IMR-90 (cell line): ENCODE data around the gene ETNK1. TPM values are rescaled to one million over a fixed set of nuclear protein-coding genes. Genes with fewer than 3 reads are reported as not detected.

Experiments used
- ATAC-seq: fragments of 200-7000 bp; cut with Tn5 transposase; 2 replicates; pipeline ENCODE4 v1.9.1; 2020; ENCODE audit warnings: low read depth, mild to moderate bottlenecking, moderate library complexity
- BruUV-seq: library from RNA; stranded (reverse); fragments of 400-500 nt; replicated peaks from 2 replicates; lab custom pipeline; 2021; lab: Mats Ljungman, UMichigan
- CTCF ChIA-PET: fragments of 300-600 bp; formaldehyde crosslinking; extraction: SDS; loops from one replicate; lab custom pipeline; 2021; ENCODE audit warnings: antibody characterized with exemption; lab: Yijun Ruan, JAX
- POLR2A ChIA-PET: fragments of 300-600 bp; sonication (Branson Sonifier 250); formaldehyde crosslinking; loops from one replicate; lab custom pipeline; 2022; ENCODE audit warnings: antibody characterized with exemption; ENCODE audit not compliant: unreplicated experiment; lab: Charles Lee
- DNase-seq: peaks from one replicate; pipeline ENCODE4 v3.0.0; 2013
- H2AFZ ChIP-seq: replicated peaks from 2 replicates; pipeline ENCODE3; 2013; ENCODE audit warnings: low read length, mild to moderate bottlenecking; ENCODE audit not compliant: poor library complexity
- H2AK5ac ChIP-seq: 2 replicates; pipeline ENCODE4 v1.6.1; 2013; ENCODE audit warnings: low read depth, low read length, inconsistent platforms
- H2AK9ac ChIP-seq: replicated peaks from 2 replicates; pipeline ENCODE3; 2013; ENCODE audit warnings: mild to moderate bottlenecking, low read depth, low read length, moderate library complexity; ENCODE audit not compliant: poor library complexity
- H2BK120ac ChIP-seq: 2 replicates; pipeline ENCODE4 v1.6.1; 2013; ENCODE audit warnings: low read depth, low read length, inconsistent platforms
- H2BK15ac ChIP-seq: 3 replicates; pipeline ENCODE4 v1.6.1; 2013; ENCODE audit warnings: low read depth, low read length, inconsistent platforms
- H2BK20ac ChIP-seq: 2 replicates; pipeline ENCODE4 v1.6.1; 2013; ENCODE audit warnings: low read depth, mild to moderate bottlenecking, inconsistent platforms, low read length, moderate library complexity
- H2BK5ac ChIP-seq: 2 replicates; pipeline ENCODE4 v1.6.1; 2013; ENCODE audit warnings: mild to moderate bottlenecking, low read depth, low read length, inconsistent platforms; ENCODE audit not compliant: poor library complexity, severe bottlenecking
- H3K14ac ChIP-seq: replicated peaks from 2 replicates; pipeline ENCODE4 v1.6.1; 2013; ENCODE audit warnings: low read depth, low read length, inconsistent platforms
- H3K18ac ChIP-seq: 2 replicates; pipeline ENCODE4 v1.6.1; 2013; ENCODE audit warnings: low read depth, low read length, control low read depth
- H3K23ac ChIP-seq: 2 replicates; pipeline ENCODE4 v1.6.1; 2013; ENCODE audit warnings: low read depth, low read length, inconsistent platforms
- H3K27ac ChIP-seq: 2 replicates; pipeline ENCODE4 v1.5.1; 2013; ENCODE audit warnings: mild to moderate bottlenecking, control low read depth, low read length; ENCODE audit not compliant: insufficient read depth
- H3K27me3 ChIP-seq: 2 replicates; pipeline ENCODE4 v1.6.1; 2013; ENCODE audit warnings: low read length; ENCODE audit not compliant: control insufficient read depth, insufficient read depth
- H3K36me3 ChIP-seq: 2 replicates; pipeline ENCODE4 v1.6.1; 2013; ENCODE audit warnings: low read length, mixed read lengths; ENCODE audit not compliant: control insufficient read depth, insufficient read depth
- H3K4ac ChIP-seq: 2 replicates; pipeline ENCODE4 v1.6.1; 2013; ENCODE audit warnings: low read depth, low read length, inconsistent platforms
- H3K4me1 ChIP-seq: 2 replicates; pipeline ENCODE4 v1.6.1; 2013; ENCODE audit warnings: low read length, mixed read lengths; ENCODE audit not compliant: control insufficient read depth, insufficient read depth
- H3K4me2 ChIP-seq: 2 replicates; pipeline ENCODE4 v1.6.1; 2013; ENCODE audit warnings: low read depth, mild to moderate bottlenecking, control low read depth, low read length, moderate library complexity
- H3K4me3 ChIP-seq: 2 replicates; pipeline ENCODE4 v1.5.1; 2013; ENCODE audit warnings: low read depth, mild to moderate bottlenecking, control low read depth, low read length, moderate library complexity; ENCODE audit not compliant: insufficient read depth
- H3K56ac ChIP-seq: 2 replicates; pipeline ENCODE4 v1.6.1; 2013; ENCODE audit warnings: low read length, inconsistent platforms; ENCODE audit not compliant: insufficient read depth; ENCODE audit errors: extremely low read depth
- H3K79me1 ChIP-seq, 2 experiments: 2 replicates each; pipeline ENCODE4 v1.6.1; 2013; ENCODE audit warnings: low read length in 2 of 2, inconsistent platforms in 1 of 2, low read depth in 1 of 2
- H3K9ac ChIP-seq: 2 replicates; pipeline ENCODE4 v1.6.1; 2013; ENCODE audit warnings: low read depth, low read length, control low read depth
- H3K9me1 ChIP-seq: 2 replicates; pipeline ENCODE4 v1.6.1; 2013; ENCODE audit warnings: low read length, inconsistent platforms; ENCODE audit not compliant: insufficient read depth
- H3K9me3 ChIP-seq: 2 replicates; pipeline ENCODE4 v1.6.1; 2013; ENCODE audit warnings: low read length; ENCODE audit not compliant: control insufficient read depth, insufficient read depth
- H4K20me1 ChIP-seq: 2 replicates; pipeline ENCODE4 v1.6.1; 2013; ENCODE audit warnings: low read length, inconsistent platforms; ENCODE audit not compliant: insufficient read depth
- H4K5ac ChIP-seq: 2 replicates; pipeline ENCODE4 v1.6.1; 2013; ENCODE audit warnings: mild to moderate bottlenecking, low read depth, low read length, control low read depth
- H4K8ac ChIP-seq, 2 experiments: 2 replicates each; pipeline ENCODE4 v1.6.1; 2013; ENCODE audit warnings: low read depth in 2 of 2, low read length in 2 of 2, control low read depth in 1 of 2, inconsistent platforms in 1 of 2
- H4K91ac ChIP-seq: 2 replicates; pipeline ENCODE4 v1.6.1; 2013; ENCODE audit warnings: low read depth, low read length, inconsistent platforms; ENCODE audit not compliant: insufficient read depth
- MXI1 ChIP-seq: IDR thresholded peaks from 2 replicates; pipeline ENCODE4 v1.6.1; 2012; ENCODE audit warnings: low read depth, mild to moderate bottlenecking, low read length, moderate library complexity, borderline replicate concordance
- WGBS, 2 experiments: methylation state at CpG; one replicate each; pipeline versions ENCODE4 v1.1.5 to v1.1.7; 2013; ENCODE audit warnings: missing lambda C conversion rate in 2 of 2; ENCODE audit not compliant: insufficient read length in 1 of 2; ENCODE audit errors: extremely low coverage in 2 of 2; 5-methylcytosine and 5-hydroxymethylcytosine counted together
- dilution Hi-C: fragments of 300-500 bp; cut with HindIII; formaldehyde crosslinking; loops from one replicate; pipeline ENCODE4 v1.14.3; 2018; ENCODE audit warnings: low sequenced_read_pairs; ENCODE audit not compliant: unreplicated experiment
- in situ Hi-C: fragments of 300-500 bp; cut with MboI; formaldehyde crosslinking; loops from 3 replicates; pipeline ENCODE4 v1.14.3; 2019; ENCODE audit warnings: low sequenced_read_pairs, inconsistent platforms, mixed read lengths
- intact Hi-C: fragments of 100-400 bp; cut with micrococcal nuclease; formaldehyde crosslinking; loops from 2 replicates; pipeline ENCODE4 v1.10.0; 2022
- polyA plus RNA-seq, 3 experiments: library from polyadenylated mRNA; depleted of rRNA; stranded (reverse); fragments of >200 nt; gene quantifications; 2 replicates each; pipeline ENCODE4 v1.2.3, GENCODE V29; 2012; ENCODE audit warnings: low replicate concordance in 1 of 3
- total RNA-seq: library from RNA; depleted of rRNA; stranded (reverse); fragments of >200 nt; gene quantifications from 2 replicates; pipeline ENCODE4 v1.2.3, GENCODE V29; 2012

Gene ETNK1
- total and polyA plus RNA-seq, 2 of the 4 experiments (the other 2 are of a cell fraction) = 12.8 to 33.3 TPM

DNA sequence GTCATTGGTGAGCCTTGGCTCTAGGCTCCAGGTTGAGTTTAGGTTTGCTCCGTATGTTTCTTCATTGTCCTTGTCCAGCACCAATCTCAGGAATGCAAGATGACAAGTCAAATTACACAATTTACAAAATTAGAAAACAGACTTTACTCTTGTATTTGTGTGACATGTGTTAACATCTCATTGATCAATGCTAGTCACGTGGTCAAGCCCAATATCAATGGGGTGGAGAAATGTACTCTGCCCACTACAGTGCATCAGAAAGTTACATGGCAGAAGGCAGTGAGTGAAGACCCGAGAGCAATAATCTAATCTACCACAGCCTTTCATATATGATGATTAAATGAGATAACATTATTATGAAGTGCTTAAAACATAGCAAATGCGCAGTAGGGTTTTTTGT is 94.8 kb downstream of the ETNK1 start:
- WGBS, 2 experiments = no CpG with 5 or more reads among the region's 4 CpGs
- Histone ChIP-seq H2AFZ (no peak overlapping the region), H3K79me1 (no peaks in the 10 kb centered on the region), H3K4ac (no peak overlapping the region), H4K5ac (no peak overlapping the region), H3K9ac (no peak overlapping the region), H3K4me1 (no peaks in the 10 kb centered on the region), H2AK5ac (no peak overlapping the region), H4K91ac (no peak overlapping the region), H3K36me3 (no peaks in the 10 kb centered on the region), H4K8ac (no peak overlapping the region), H2BK5ac (no peak overlapping the region), H4K20me1 (no peaks in the 10 kb centered on the region), H3K27me3 (peaks cover 5% of the 10 kb centered on the region), H3K9me1 (no peaks in the 10 kb centered on the region), H3K18ac (no peak overlapping the region), H3K4me2 (no peak overlapping the region), H2BK20ac (no peak overlapping the region), H2AK9ac (no peak overlapping the region), H3K23ac (no peak overlapping the region), H3K9me3 (no peaks in the 10 kb centered on the region), H3K4me3 (no peak overlapping the region), H2BK15ac (no peak overlapping the region), H3K14ac (no peak overlapping the region), H3K56ac (no peak overlapping the region), H2BK120ac (no peak overlapping the region), H3K27ac (no peak overlapping the region)
- dilution Hi-C loops (no loop called here), intact Hi-C loops (no loop called here), in situ Hi-C loops (no loop called here)
- no peak for TF ChIP-seq MXI1
- DNase-seq (no peak), ATAC-seq (no peak)
- ChIA-PET POLR2A (no interaction called here), CTCF (no interaction called here)
- no TSS peak for BruUV-seq
